ENCODE results near the gene CLCNKA.
"Not testable (repeated sequence)": the region's sequence is repeated elsewhere in the genome, so short reads cannot be mapped to it uniquely, and the experiment has no call there.

The CLCNKA gene

GRCh38 chr1:16032388-16033102 is 10.7 kb downstream of the CLCNKA start:
- in situ Hi-C loops (cut with MboI; ENCODE audit: low pct_unique_long_range_greater_than_20kb, low sequenced_read_pairs), result no loop called here
- DNase-seq, result peak; percentile 85

DNA sequence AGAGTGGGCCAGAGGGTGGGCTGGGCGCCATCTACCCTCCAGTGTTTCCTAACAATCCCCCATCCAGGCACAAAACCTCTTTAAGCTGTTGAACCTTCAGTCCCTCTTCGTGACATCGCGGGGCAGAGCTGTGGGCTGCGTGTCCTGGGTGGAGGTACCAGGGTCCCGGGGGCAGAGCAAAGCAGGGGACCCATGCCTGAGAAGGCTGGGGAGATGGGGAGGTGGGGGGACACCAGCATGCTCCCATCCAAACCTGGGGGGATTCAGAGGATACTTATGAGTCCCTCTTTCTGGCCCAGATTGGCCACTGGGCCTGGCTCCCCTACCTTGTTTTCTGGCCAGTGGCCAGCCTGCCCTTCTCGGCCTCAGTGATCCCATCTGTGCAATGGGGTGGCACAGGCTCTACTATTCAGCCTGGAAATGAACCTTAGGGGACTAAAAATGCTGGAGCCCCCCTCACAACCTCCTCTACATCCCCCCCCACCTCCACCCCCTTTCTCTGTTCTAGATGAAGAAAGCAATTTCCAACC is 11.3 kb downstream of the CLCNKA start:
- DNase-seq; in situ Hi-C loops (cut with MboI; ENCODE audit: low pct_unique_long_range_greater_than_20kb, low sequenced_read_pairs): not testable (repeated sequence)

- DNase-seq; in situ Hi-C loops (cut with MboI; ENCODE audit: low pct_unique_long_range_greater_than_20kb, low sequenced_read_pairs): not testable (repeated sequence)
Observed at GRCh38 chr1:16036461-16036860, 14.6 kb downstream of the CLCNKA start.

- DNase-seq, result no peak
- in situ Hi-C loops (cut with MboI; ENCODE audit: low pct_unique_long_range_greater_than_20kb, low sequenced_read_pairs), result no loop called here
Observed at GRCh38 chr1:16038620-16038912, 16.7 kb downstream of the CLCNKA start.

- in situ Hi-C loops (cut with MboI; ENCODE audit: low pct_unique_long_range_greater_than_20kb, low sequenced_read_pairs); DNase-seq: not testable (repeated sequence)
Observed at GRCh38 chr1:16039871-16040270, 18.0 kb downstream of the CLCNKA start.

GRCh38 chr1:16041200-16041599 is 19.4 kb downstream of the CLCNKA start:
- in situ Hi-C loops (cut with MboI; ENCODE audit: low pct_unique_long_range_greater_than_20kb, low sequenced_read_pairs), result no loop called here
- DNase-seq, result no peak

- in situ Hi-C loops (cut with MboI; ENCODE audit: low pct_unique_long_range_greater_than_20kb, low sequenced_read_pairs), result no loop called here
Observed at GRCh38 chr1:16042096-16042495, 20.3 kb downstream of the CLCNKA start.

DNA sequence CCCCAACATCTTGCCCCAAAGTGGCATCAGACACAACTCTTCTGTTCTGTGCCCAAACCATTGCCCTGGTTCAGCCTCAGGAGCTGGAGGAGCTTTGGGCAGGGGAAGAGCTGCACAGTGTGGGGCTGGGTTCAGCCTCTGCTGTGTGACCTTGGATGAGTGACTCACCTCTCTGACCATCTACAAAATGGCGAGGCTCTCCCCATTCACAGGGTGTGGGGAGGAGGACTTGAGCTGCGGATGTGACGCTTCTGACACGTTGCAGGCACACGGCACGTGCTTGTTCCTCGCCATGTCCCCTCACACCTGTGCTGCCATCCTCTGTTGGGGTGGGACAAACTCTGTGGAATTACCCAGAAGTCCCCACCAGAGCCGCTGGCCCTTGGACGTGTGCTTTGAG is 20.8 kb downstream of the CLCNKA start:
- in situ Hi-C loops (cut with MboI; ENCODE audit: low pct_unique_long_range_greater_than_20kb, low sequenced_read_pairs), result not testable (repeated sequence)

More at GRCh38 chr1:16042096-16042495, 20.3 kb downstream of the CLCNKA start:
- no peak for DNase-seq

GRCh38 chr1:16043521-16043920 is 21.7 kb downstream of the CLCNKA start, which contains the start of gene CLCNKB:
TSS of gene CLCNKB (plus strand) at chr1:16043782. CDS start at chr1:16044493, 711 bp downstream.
- DNase-seq, result no peak
- in situ Hi-C loops (cut with MboI; ENCODE audit: low pct_unique_long_range_greater_than_20kb, low sequenced_read_pairs), result no loop called here

More for the DNA sequence above, 20.8 kb downstream of the CLCNKA start:
- not testable (repeated sequence) for DNase-seq

GRCh38 chr1:16043950-16044349 is 22.1 kb downstream of the CLCNKA start:
- DNase-seq, result no peak
- in situ Hi-C loops (cut with MboI; ENCODE audit: low pct_unique_long_range_greater_than_20kb, low sequenced_read_pairs), result no loop called here

DNA sequence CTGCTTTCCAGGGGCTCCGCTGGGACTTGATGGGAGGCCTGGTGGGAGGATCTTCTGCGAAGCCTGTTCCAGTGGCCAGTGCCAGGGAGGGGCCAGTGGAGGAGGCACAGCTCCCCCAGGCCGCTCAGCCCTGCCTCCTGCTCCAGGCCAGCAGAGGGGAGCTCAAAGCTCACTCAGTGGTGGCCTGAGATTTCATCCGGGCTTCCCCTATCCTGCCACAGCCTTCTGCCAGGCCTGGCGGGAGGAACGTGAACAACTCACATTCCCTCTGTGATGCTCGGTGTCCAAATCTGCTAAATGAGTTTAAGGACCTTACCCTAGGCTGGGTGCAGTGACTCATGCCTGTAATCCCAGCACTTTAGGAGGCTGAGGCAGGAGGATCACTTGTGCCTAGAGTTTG is 25.0 kb downstream of the CLCNKA start:
- in situ Hi-C loops (cut with MboI; ENCODE audit: low pct_unique_long_range_greater_than_20kb, low sequenced_read_pairs), result no loop called here

GRCh38 chr1:16047791-16048475 is 26.1 kb downstream of the CLCNKA start:
- DNase-seq, result no peak
- in situ Hi-C loops (cut with MboI; ENCODE audit: low pct_unique_long_range_greater_than_20kb, low sequenced_read_pairs), result no loop called here

More for the DNA sequence above, 25.0 kb downstream of the CLCNKA start:
- no peak for DNase-seq

- in situ Hi-C loops (cut with MboI; ENCODE audit: low pct_unique_long_range_greater_than_20kb, low sequenced_read_pairs), result no loop called here
- DNase-seq, result peak; percentile 51
Observed at GRCh38 chr1:16048573-16049189, 26.8 kb downstream of the CLCNKA start.

- no peak for DNase-seq
- in situ Hi-C loops (cut with MboI; ENCODE audit: low pct_unique_long_range_greater_than_20kb, low sequenced_read_pairs), result no loop called here
Observed at GRCh38 chr1:16050328-16050727, 28.5 kb downstream of the CLCNKA start.

- DNase-seq, result no peak
- in situ Hi-C loops (cut with MboI; ENCODE audit: low pct_unique_long_range_greater_than_20kb, low sequenced_read_pairs), result no loop called here
Observed at GRCh38 chr1:16051039-16051438, 29.2 kb downstream of the CLCNKA start.

DNA sequence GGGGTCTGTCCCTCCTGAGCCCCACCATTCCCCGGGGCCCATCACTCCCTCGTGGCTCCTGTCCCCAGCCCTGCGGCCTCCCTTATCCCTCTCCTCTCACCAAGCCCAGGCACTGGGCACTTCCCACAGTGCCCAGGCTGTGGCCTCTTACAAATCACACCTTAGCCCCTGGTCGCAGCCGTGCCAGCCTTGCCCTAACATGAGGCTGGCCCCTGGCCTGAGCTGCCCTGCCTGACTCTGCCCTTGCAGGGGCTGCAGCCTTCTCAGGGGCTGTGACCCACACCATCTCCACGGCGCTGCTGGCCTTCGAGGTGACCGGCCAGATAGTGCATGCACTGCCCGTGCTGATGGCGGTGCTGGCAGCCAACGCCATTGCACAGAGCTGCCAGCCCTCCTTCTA is 30.1 kb downstream of the CLCNKA start:
- in situ Hi-C loops (cut with MboI; ENCODE audit: low pct_unique_long_range_greater_than_20kb, low sequenced_read_pairs); DNase-seq: not testable (repeated sequence)

DNA sequence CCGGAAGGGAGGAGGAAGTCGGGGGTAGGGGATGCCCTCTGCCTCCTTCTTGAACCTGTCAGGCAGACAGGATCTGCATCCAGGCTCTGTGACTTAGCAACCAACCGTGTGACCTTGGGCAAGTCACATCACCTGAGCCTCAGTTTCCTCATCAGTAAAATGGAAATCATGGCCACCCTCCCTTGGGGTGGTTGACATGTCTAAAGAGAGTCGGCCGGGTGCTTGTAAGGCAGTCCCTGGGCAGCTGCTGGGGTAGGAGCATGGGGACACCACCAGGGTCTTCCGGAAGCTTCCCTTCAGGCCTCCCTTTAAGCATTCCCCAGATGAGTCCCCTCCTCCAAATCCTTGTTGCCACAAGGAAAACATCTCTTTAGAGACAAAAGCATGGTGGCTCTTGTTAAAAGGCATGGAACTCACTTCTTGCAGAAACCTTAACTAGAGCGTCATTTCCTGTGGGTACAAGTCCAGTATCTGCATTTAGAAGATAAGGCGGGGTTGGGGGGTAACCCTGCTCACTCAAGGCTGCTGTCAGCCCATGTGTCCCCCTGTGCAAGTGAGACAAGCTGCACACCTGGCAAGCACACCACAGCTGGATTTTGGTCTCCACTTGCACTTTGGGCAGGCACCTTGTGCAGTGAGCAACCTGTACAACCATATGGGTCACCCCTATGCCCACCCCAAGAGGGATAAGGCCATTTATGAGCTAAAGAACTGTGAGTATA is 32.1 kb downstream of the CLCNKA start:
- in situ Hi-C loops (cut with MboI; ENCODE audit: low pct_unique_long_range_greater_than_20kb, low sequenced_read_pairs), result no loop called here

GRCh38 chr1:16054598-16055540 is 33.0 kb downstream of the CLCNKA start:
- no peak for DNase-seq
- in situ Hi-C loops (cut with MboI; ENCODE audit: low pct_unique_long_range_greater_than_20kb, low sequenced_read_pairs), result no loop called here

More for the DNA sequence above, 32.1 kb downstream of the CLCNKA start:
- peak; percentile 34 for DNase-seq
